Prostate gland (tissue), 2 donors: ENCODE data around the gene RADIL.

ENCODE experiments used
- POLR2AphosphoS5 ChIP-seq: sonication (generic); formaldehyde crosslinking; IDR thresholded peaks from one replicate; pipeline ENCODE4 v1.6.1; 2017; ENCODE audit warnings: antibody characterized with exemption
- TF ChIP-seq, protein P1 (sequence below), 4 experiments: fragments of 200-600 bp in 2 of 4; fragments of 450-650 bp in 2 of 4; sonication (generic) in 2 of 4; IDR thresholded peaks; 1 replicate in 3 of 4; 2 replicates in 1 of 4; pipeline ENCODE4 v1.5.1; 2016 to 2019; ENCODE audit warnings: antibody characterized with exemption in 4 of 4, mild to moderate bottlenecking in 2 of 4, moderate library complexity in 2 of 4

- TF ChIP-seq, protein P1, sequence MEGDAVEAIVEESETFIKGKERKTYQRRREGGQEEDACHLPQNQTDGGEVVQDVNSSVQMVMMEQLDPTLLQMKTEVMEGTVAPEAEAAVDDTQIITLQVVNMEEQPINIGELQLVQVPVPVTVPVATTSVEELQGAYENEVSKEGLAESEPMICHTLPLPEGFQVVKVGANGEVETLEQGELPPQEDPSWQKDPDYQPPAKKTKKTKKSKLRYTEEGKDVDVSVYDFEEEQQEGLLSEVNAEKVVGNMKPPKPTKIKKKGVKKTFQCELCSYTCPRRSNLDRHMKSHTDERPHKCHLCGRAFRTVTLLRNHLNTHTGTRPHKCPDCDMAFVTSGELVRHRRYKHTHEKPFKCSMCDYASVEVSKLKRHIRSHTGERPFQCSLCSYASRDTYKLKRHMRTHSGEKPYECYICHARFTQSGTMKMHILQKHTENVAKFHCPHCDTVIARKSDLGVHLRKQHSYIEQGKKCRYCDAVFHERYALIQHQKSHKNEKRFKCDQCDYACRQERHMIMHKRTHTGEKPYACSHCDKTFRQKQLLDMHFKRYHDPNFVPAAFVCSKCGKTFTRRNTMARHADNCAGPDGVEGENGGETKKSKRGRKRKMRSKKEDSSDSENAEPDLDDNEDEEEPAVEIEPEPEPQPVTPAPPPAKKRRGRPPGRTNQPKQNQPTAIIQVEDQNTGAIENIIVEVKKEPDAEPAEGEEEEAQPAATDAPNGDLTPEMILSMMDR (IDR thresholded peaks at IDR 0.05): no peak
- TF ChIP-seq POLR2AphosphoS5: no peak
These were observed 45.5 kb upstream of the RADIL start for GRCh38 chr7:4929005-4929404.
